GM12872 (cell line): ENCODE results near the gene BAHCC1.

Experiments
- CTCF ChIP-seq: IDR thresholded peaks from 3 replicates; pipeline ENCODE4 v1.5.1; 2011; ENCODE audit warnings: low read depth, mild to moderate bottlenecking, low read length, moderate library complexity; ENCODE audit not compliant: insufficient read depth

BAHCC1 gene

GRCh38 chr17:81350320-81350890 is 44.9 kb upstream of the BAHCC1 start:
- TF ChIP-seq CTCF, result no peak

GRCh38 chr17:81354252-81354953 is 40.9 kb upstream of the BAHCC1 start:
- TF ChIP-seq CTCF, result no peak

GRCh38 chr17:81354954-81355347 is 40.3 kb upstream of the BAHCC1 start:
- TF ChIP-seq CTCF, result no peak

- TF ChIP-seq CTCF, result no peak
Measured at GRCh38 chr17:81359218-81359617, 36.0 kb upstream of the BAHCC1 start.

GRCh38 chr17:81364278-81365147 is 30.7 kb upstream of the BAHCC1 start:
- TF ChIP-seq CTCF, result no peak

GRCh38 chr17:81365148-81365600 is 30.1 kb upstream of the BAHCC1 start:
- TF ChIP-seq CTCF, result no peak

GRCh38 chr17:81365601-81366585 is 29.4 kb upstream of the BAHCC1 start:
- no peak for TF ChIP-seq CTCF
